ENCODE measurements around the gene CAMKMT. TPM values are rescaled to one million over a fixed set of nuclear protein-coding genes. Genes with fewer than 3 reads are reported as not detected.

Gene CAMKMT
- total RNA-seq, 4 donors from 2014 or later = 6.0 to 15.3 (median 10.7) TPM

- TF ChIP-seq POLR2A (IDR thresholded peaks at IDR 0.05) (no peak), EP300 (IDR thresholded peaks at IDR 0.05) (no peak), POLR2AphosphoS5 (IDR thresholded peaks at IDR 0.05) (no peak), CTCF (IDR thresholded peaks at IDR 0.05) (no peak)
- Histone ChIP-seq H3K27ac (no peak overlapping the region), H3K27me3 (no peaks in the 10 kb centered on the region), H3K4me1 (peaks cover 28% of the 10 kb centered on the region), H3K36me3 (no peaks in the 10 kb centered on the region), H3K4me3 (no peak overlapping the region), H3K9me3 (no peaks in the 10 kb centered on the region)
- WGBS = 77% methylated on average over 3 of the region's 3 CpGs
- DNase-seq (ENCODE audit: low spot score in 2 of 2) = no peak
These were observed 3.2 kb upstream of the CAMKMT start for GRCh38 chr2:44358503-44358902.

- no peak for TF ChIP-seq POLR2A (IDR thresholded peaks at IDR 0.05)
- TF ChIP-seq CTCF (IDR thresholded peaks at IDR 0.05) = no peak
- no peak for TF ChIP-seq POLR2AphosphoS5 (IDR thresholded peaks at IDR 0.05)
- TF ChIP-seq EP300 (IDR thresholded peaks at IDR 0.05) = no peak
- Histone ChIP-seq H3K4me1 (peaks cover 28% of the 10 kb centered on the region), H3K27me3 (no peaks in the 10 kb centered on the region), H3K9me3 (no peaks in the 10 kb centered on the region), H3K36me3 (no peaks in the 10 kb centered on the region), H3K27ac (peak overlapping the region; percentile 97), H3K4me3 (peak overlapping the region; percentile 93)
- no peak for DNase-seq (ENCODE audit: low spot score in 2 of 2)
- 4% methylated on average over 19 of the region's 19 CpGs for WGBS
These were observed 908 bp upstream of the CAMKMT start for GRCh38 chr2:44360749-44361329.

GRCh38 chr2:44362207-44363015 is 664 bp downstream of the CAMKMT start:
- under 1% methylated on average over 30 of the region's 32 CpGs for WGBS
- TF ChIP-seq POLR2AphosphoS5 (IDR thresholded peaks at IDR 0.05) (no peak), CTCF (IDR thresholded peaks at IDR 0.05) (no peak), POLR2A (IDR thresholded peaks at IDR 0.05) (no peak), EP300 (IDR thresholded peaks at IDR 0.05) (no peak)
- Histone ChIP-seq H3K4me1 (peaks cover 28% of the 10 kb centered on the region), H3K36me3 (no peaks in the 10 kb centered on the region), H3K4me3 (peak overlapping the region; percentile 93), H3K27me3 (no peaks in the 10 kb centered on the region), H3K27ac (peak overlapping the region; percentile 97), H3K9me3 (no peaks in the 10 kb centered on the region)
- DNase-seq (ENCODE audit: low spot score in 2 of 2) = peak in 1 of 2 donors; percentile 67

- Histone ChIP-seq H3K36me3 (no peaks in the 10 kb centered on the region), H3K27me3 (no peaks in the 10 kb centered on the region), H3K4me1 (peaks cover 21% of the 10 kb centered on the region), H3K27ac (no peak overlapping the region), H3K9me3 (no peaks in the 10 kb centered on the region), H3K4me3 (no peak overlapping the region)
- no peak for DNase-seq (ENCODE audit: low spot score in 2 of 2)
- WGBS = 87% methylated on average over 3 of the region's 3 CpGs
- TF ChIP-seq EP300 (IDR thresholded peaks at IDR 0.05) (no peak), POLR2AphosphoS5 (IDR thresholded peaks at IDR 0.05) (no peak), CTCF (IDR thresholded peaks at IDR 0.05) (no peak), POLR2A (IDR thresholded peaks at IDR 0.05) (no peak)
These were observed 2.9 kb downstream of the CAMKMT start for GRCh38 chr2:44364604-44365003.

GRCh38 chr2:44367591-44367990 is 5.8 kb downstream of the CAMKMT start:
- Histone ChIP-seq H3K9me3 (no peaks in the 10 kb centered on the region), H3K36me3 (no peaks in the 10 kb centered on the region), H3K4me1 (peaks cover 7% of the 10 kb centered on the region), H3K27me3 (no peaks in the 10 kb centered on the region), H3K4me3 (no peak overlapping the region), H3K27ac (no peak overlapping the region)
- no peak for DNase-seq (ENCODE audit: low spot score in 2 of 2)
- 79% methylated on average over 1 of the region's 1 CpG for WGBS
- TF ChIP-seq POLR2A (IDR thresholded peaks at IDR 0.05) (no peak), EP300 (IDR thresholded peaks at IDR 0.05) (no peak), CTCF (IDR thresholded peaks at IDR 0.05) (no peak), POLR2AphosphoS5 (IDR thresholded peaks at IDR 0.05) (no peak)
